GM19023 (cell line): ENCODE measurements around the gene NEB.
"Not testable (repeated sequence)": the region's sequence is repeated elsewhere in the genome, so short reads cannot be mapped to it uniquely, and the experiment has no call there.

ENCODE experiments used
- ATAC-seq: cut with Tn5 transposase; IDR thresholded peaks from one replicate; pipeline ENCODE4 v1.9.1; 2021; ENCODE audit warnings: mild to moderate bottlenecking, moderate library complexity; ENCODE audit not compliant: unreplicated experiment

NEB gene

DNA sequence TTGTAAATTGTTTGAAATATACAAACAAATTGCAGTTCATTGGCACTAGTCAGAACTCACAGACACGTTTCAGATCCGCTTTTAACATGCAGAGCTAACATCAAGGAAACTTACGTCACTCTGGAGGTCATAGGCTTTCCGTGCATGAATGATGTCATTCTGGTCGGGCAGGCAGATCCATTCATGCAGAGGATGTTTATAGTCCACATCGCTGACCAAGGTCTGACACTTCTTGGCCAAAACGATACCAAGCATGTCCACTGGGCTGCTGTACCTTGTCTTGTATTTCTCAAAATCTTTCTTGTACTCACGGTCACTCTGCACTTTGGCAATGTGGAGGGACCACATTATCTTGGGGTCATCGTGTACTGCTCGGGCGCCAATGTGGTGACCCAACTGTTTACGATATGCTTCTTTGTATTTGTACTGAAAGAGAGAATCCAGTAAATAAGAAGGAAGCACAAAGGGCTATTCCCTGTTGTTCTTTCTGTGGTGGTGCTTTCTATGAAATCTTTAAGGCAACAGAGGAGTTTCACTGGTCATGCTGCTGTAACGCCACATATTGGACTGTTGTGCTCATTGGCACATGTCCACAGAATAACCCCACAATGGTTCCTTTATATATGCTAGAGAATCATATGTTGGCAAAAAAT is 114.8 kb downstream of the NEB start:
- ATAC-seq, result no peak

DNA sequence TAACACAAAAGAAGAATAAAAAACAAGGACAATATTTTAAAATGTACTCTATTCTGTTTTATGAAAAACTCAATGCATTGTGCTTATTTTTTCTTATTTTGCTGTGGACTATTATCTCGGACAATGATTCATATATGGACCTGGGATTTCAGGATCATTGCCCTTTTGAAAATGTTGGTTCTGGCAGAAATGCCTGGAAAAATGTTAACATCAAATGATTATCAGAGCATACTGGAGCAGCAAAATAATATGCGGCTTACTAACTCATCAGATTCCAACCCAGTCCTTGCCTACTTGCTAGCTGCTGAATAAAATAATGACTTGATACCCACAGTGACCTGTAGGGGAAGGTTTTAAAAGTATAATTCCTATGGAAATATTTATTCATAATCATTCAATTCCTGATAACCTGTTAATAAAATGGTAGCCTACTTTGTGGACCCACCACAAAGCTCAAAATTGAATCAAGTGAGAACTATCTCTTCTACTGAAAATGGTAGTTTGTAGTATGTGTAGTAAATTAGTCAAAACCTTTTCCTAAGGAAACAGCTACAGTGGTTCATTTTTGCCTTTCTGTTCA is 117.4 kb downstream of the NEB start:
- no peak for ATAC-seq

DNA sequence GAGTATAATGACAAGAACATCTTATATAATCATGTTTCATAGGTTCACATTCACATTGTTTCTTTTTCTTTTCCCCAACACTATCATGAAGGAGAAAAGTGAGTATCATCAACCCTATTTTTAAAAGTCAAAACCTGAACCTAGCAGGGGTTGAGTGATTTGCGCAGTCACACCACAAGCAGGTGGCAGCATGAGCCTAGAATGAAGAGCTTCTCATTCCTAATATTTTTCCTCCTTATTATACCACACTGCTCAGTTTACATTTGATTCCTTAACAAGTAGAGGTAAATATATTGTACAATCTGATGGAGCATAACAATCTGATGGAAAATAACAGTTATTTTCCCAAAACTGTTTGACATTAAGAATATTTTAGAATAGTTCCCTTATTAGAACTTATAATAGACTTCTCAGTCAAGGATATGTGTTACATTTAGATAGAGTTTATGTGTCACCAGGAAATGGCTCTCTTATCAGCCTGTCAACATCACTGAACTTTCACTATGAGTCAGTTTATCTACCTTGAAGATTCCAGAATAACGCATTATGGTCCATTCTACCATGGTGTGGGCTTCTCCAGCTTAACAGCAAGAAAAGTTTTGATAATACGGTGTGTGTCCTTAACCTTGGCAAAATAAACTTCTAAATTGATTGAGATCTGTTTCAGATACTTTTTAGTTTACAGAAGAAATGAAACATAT is 119.5 kb downstream of the NEB start:
- ATAC-seq, result no peak

DNA sequence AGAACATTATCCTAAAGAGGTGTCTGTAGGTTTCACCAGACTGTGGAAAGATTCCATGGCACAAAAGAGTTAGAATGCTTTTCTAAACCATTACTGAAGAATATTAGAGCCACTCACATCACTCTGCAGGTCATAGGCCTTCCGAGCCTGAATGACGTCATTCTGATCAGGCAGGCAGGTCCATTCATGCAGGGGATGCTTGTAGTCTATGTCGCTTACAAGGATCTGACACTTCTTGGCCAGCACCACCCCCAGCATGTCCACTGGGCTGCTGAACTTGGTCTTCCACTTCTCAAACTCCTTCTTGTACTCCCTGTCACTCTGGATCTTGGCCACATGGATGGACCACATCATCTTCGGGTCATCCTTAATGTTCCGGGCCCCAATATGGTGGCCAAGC is 120.1 kb downstream of the NEB start:
- no peak for ATAC-seq

DNA sequence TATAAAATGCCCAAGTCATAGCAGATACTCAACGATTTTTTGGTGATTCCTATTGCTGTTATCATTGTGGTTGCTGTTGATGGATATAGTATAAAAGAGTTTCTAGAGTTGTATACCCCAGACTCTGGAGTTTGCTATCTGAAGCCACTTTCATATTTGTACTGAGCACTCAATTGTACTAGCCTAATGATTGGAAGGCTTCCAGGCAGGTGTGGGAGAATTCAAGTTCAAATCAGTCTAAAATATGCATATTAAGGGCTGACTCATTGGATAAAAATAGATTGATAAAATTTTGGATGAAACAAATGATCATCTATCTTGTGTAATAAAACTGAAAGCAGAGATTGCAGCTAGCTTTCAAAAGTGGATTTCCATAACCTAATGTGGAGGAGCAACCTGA is 122.9 kb downstream of the NEB start:
- no peak for ATAC-seq

DNA sequence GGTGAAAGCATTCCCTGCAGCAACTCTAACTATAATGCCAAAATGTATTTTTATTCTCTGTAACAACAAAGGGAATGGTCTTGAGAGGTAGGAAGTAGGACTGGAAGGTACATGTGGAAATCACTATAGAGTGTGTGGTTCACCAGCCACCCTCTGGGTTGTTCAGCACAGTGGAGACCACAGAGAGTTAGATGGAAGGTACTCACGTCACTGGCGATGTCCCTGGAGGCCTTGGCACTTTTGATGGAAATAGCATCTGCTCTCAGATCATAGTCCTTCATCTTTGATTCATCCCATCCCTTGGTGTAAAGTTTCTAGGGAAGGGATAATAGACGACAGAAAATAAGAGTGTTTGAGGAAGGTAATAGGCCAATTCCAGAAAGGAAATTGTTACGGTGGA is 124.0 kb downstream of the NEB start:
- ATAC-seq, result no peak

DNA sequence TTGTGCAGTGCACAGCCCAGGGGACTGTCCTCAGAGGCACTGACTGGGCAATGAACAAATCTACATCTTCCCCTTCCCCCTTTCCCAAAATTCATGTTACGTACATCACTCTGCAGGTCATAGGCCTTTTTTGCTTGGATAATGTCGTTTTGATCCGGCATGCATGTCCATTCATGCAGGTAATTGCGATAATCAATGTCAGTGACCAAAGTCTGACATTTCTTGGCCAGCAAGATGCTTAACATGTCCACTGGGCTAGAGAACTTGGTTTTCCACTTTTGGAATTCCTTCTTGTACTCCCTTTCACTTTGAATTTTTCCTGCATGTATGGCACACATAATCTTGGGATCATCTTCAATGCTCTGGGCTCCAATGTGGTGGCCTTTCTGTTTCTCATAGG is 124.6 kb downstream of the NEB start:
- no peak for ATAC-seq

DNA sequence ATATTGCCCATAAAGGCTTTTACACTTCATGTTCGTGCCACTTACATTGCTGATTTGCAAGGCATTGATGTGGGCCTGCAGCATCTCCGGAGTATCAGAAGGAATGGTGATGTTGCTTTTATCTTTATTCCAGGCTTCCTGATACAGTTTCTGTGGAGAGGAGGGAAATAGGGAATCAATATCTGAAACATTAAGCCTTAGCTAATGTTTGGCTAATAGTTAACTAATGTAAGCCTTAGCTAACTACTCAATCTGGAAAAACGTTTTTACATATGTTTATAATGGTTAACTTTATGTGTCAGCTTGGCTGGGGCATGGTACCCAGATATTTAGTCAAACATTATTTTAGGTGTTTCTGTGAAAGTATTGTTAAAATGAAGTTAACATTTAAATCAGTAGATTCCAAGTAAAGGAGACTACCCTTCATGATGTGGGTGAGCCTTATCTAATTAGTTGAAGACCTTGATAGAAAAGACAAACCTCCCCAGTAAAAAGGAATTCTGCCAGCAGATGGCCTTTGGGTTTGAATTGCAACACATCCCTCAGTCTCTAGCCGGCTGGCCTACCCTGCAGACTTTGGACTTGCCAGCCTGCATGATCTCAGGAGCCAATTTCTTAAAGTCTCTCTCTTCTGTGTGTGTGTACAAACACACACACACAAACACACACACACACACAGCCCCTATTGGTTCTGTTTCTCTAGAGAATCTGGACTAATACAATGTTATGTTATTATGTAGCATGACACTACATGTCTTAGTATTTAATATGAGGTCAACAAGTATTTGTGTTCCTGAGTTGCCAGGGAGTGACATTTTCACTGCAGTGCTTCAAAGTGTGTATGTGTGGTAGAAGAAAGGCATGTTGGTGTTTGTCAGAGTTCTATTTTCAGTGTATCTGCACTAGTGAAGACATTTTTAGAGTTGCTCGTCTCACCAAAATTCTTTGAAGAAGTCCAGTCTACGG is 126.5 kb downstream of the NEB start:
- ATAC-seq, result not testable (repeated sequence)

DNA sequence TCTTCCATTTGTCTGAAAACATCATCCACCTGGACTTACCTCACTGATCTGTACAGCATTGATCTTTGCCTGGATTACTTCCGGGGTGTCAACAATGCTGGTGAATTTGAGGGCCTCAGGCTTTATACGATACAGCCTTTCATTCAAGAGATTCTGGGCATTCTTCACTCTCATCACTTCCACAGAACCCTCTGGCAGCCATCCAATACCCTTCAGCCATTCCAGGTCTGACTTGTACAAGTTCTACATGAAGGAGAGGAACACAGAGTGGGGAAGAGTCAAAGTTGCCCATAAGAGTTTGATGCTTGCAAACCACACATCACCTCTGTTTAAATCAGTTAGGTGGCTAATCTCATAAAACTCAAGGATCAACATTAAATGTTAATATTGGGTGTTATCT is 130.7 kb downstream of the NEB start:
- not testable (repeated sequence) for ATAC-seq

DNA sequence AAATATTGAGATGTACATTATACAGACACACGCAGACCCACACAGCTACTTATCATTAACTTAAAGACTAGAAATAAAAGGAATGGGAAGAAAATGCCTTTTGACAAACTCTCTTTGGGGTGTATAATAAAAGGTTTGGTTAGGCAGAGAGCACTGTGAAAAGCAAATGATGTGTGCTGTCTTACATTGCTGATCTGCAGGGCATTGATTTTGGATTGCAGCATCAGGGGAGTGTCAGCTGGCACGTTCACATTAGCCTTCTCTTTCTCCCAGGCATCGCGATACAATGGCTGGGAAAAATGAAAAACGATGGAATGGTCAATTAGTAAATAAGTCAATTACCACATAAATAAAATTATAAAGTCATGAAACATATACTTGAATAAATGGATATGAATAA is 131.9 kb downstream of the NEB start:
- ATAC-seq, result not testable (repeated sequence)

DNA sequence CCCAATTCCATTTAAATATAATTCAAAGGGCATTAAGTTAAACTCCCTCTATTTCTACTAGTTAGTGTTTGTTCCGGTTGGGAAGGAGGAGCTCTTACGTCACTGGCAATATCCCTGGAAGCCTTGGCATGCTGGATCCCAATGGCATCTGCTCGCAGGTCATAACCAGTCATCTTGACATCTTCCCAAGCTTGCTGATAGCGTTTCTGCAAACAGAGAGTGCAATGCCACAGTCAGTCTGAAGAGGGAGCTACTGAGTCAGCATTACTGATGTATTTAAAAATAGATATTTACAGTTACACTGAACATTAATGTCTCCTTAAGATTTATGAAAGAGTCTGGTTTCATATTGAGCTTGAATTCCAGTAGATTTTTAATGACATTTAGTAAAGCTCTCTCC is 132.5 kb downstream of the NEB start:
- not testable (repeated sequence) for ATAC-seq

DNA sequence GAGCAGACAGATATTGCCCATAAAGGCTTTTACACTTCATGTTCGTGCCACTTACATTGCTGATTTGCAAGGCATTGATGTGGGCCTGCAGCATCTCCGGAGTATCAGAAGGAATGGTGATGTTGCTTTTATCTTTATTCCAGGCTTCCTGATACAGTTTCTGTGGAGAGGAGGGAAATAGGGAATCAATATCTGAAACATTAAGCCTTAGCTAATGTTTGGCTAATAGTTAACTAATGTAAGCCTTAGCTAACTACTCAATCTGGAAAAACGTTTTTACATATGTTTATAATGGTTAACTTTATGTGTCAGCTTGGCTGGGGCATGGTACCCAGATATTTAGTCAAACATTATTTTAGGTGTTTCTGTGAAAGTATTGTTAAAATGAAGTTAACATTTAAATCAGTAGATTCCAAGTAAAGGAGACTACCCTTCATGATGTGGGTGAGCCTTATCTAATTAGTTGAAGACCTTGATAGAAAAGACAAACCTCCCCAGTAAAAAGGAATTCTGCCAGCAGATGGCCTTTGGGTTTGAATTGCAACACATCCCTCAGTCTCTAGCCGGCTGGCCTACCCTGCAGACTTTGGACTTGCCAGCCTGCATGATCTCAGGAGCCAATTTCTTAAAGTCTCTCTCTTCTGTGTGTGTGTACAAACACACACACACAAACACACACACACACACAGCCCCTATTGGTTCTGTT is 137.2 kb downstream of the NEB start:
- not testable (repeated sequence) for ATAC-seq

DNA sequence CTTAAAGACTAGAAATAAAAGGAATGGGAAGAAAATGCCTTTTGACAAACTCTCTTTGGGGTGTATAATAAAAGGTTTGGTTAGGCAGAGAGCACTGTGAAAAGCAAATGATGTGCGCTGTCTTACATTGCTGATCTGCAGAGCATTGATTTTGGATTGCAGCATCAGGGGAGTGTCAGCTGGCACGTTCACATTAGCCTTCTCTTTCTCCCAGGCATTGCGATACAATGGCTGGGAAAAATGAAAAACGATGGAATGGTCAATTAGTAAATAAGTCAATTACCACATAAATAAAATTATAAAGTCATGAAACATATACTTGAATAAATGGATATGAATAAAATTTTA is 142.4 kb downstream of the NEB start:
- ATAC-seq, result not testable (repeated sequence)

DNA sequence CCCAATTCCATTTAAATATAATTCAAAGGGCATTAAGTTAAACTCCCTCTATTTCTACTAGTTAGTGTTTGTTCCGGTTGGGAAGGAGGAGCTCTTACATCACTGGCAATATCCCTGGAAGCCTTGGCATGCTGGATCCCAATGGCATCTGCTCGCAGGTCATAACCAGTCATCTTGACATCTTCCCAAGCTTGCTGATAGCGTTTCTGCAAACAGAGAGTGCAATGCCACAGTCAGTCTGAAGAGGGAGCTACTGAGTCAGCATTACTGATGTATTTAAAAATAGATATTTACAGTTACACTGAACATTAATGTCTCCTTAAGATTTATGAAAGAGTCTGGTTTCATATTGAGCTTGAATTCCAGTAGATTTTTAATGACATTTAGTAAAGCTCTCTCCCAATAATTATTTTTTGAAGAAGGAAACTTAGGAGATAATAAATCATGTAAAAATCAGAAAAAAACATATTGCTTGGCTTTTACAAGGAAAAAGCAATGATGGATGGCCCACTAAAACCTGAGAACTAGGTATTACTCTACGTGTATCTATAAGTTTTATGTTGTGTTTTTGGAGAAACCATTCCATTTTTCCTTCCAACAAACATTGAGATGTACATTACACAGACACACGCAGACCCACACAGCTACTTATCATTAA is 142.9 kb downstream of the NEB start:
- not testable (repeated sequence) for ATAC-seq

DNA sequence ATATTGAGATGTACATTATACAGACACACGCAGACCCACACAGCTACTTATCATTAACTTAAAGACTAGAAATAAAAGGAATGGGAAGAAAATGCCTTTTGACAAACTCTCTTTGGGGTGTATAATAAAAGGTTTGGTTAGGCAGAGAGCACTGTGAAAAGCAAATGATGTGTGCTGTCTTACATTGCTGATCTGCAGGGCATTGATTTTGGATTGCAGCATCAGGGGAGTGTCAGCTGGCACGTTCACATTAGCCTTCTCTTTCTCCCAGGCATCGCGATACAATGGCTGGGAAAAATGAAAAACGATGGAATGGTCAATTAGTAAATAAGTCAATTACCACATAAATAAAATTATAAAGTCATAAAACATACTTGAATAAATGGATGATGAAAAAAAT is 153.0 kb downstream of the NEB start:
- not testable (repeated sequence) for ATAC-seq

DNA sequence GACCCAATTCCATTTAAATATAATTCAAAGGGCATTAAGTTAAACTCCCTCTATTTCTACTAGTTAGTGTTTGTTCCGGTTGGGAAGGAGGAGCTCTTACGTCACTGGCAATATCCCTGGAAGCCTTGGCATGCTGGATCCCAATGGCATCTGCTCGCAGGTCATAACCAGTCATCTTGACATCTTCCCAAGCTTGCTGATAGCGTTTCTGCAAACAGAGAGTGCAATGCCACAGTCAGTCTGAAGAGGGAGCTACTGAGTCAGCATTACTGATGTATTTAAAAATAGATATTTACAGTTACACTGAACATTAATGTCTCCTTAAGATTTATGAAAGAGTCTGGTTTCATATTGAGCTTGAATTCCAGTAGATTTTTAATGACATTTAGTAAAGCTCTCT is 153.6 kb downstream of the NEB start:
- ATAC-seq, result not testable (repeated sequence)

DNA sequence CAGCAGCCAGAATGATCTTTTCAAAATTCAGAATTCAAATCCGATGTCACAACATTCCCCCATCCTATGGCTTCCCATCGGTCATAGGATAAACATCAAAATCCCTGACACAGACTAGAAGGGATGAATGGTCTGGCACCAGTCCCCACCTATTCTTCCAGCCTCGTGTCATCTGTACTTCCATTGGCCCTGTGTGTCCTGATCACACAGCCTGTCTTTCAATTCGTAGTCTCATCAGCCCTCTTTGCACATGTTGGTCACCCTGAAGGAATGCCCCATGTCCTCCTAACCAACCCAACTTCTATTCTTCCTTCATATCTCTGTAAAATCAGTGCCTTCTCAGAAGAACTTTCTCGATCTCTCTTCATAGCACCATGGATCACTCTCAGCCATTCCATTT is 157.2 kb downstream of the NEB start:
- no peak for ATAC-seq

DNA sequence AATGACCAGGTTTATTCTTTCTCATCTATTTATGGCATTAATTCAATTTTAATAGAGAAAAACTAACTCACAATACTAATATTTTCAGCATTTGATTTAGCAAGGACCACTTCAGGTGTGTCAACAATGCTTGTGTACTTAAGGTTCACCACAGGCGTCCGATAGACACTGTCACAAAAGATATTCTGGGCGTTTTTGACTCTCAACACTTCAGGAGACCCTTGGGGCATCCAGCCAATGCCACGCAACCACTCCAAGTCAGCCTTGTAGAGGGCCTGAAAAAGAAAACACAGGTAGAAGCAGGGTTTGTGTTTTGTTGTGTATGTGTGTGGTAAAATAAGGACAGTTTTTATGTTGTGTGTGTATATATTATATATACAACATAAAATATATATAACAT is 158.2 kb downstream of the NEB start:
- no peak for ATAC-seq

DNA sequence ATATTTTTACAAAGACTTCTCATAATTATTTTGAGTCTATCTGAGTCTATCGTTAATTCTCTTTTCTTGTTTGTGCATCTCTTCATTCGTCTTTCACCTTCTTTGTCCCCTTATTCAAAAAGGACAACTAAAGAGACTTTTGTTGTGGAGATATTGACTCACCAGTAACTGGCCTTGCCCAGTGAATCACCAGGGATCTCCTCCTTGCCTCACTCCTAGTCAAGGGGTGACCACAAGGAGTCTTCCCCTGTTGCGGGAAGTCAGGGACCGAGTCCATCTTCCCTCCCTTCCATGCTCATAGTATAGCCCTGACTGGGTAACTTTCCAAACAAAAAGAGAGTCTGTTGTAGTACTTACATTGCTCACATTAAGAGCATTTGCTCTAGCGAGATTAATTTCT is 158.9 kb downstream of the NEB start:
- ATAC-seq, result no peak

DNA sequence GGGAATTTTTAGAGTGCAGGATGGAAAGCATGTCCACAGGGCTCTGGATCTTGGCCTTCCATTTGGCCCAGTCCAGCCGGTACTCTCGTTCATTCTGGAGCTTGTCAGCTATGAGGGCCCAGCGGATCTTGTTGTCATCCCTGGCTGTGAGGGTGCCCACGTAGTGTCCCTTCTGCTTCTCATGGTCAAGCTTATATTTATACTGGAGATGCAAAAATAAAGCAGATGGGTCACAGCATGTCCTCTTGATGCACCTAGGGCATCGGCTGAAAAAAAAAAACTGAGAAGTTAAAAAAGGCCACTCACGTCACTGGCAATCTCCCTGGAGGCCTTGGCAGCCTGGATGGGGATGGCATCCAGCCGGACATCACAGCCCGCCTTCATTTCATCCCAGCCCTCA is 164.1 kb downstream of the NEB start:
- ATAC-seq, result no peak
